Nephron progenitor cell (in vitro differentiated cells): ENCODE results near the gene MAN2B2.

Experiments
- DNase-seq: peaks from one replicate; pipeline ENCODE4 v3.0.0; 2021
- H3K27ac Mint-ChIP-seq: 2 replicates; pipeline ENCODE4 v1.8.0; 2021; ENCODE audit warnings: mild to moderate bottlenecking, moderate library complexity, mixed read lengths
- H3K27me3 Mint-ChIP-seq: 2 replicates; pipeline ENCODE4 v1.8.0; 2021; ENCODE audit warnings: mild to moderate bottlenecking, low read depth, mixed read lengths; ENCODE audit not compliant: poor library complexity
- H3K36me3 Mint-ChIP-seq: 2 replicates; pipeline ENCODE4 v1.8.0; 2021; ENCODE audit warnings: low read depth, mixed read lengths
- H3K4me1 Mint-ChIP-seq: 2 replicates; pipeline ENCODE4 v1.8.0; 2021; ENCODE audit warnings: mixed read lengths
- H3K4me3 Mint-ChIP-seq: 2 replicates; pipeline ENCODE4 v1.8.0; 2021; ENCODE audit warnings: mild to moderate bottlenecking, moderate library complexity, mixed read lengths
- H3K9me3 Mint-ChIP-seq: 2 replicates; pipeline ENCODE4 v1.8.0; 2021; ENCODE audit warnings: mild to moderate bottlenecking, moderate library complexity, mixed read lengths
- TF ChIP-seq, protein P1 (sequence below): fragments of 200-600 bp; sonication (generic); IDR thresholded peaks from 2 replicates; pipeline ENCODE4 v1.5.0; 2021; ENCODE audit warnings: antibody characterized with exemption

MAN2B2 gene

DNA sequence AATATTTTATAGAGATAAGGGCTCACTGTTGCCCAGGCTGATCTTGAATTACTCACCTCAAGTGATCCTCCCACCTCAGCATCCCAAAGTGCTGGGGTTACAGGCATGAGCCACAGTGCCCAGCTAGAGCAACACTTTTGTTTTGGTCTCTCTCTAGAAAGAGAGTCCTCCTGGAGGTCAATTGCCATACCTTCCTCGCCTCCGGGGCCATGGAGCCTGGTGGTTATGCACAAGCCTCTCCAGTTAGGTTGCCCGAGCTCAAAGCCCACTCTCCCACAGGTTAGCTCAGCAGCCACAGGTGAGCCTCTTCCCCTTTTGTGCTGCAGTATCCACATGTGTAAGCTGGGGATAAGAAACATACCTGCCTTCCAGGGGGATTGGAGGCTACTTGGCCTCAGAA lies 24.2 kb upstream of the MAN2B2 start:
- peaks cover 11% of the 10 kb centered on the region for H3K9me3 Mint-ChIP-seq
- no peak overlapping the region for H3K4me3 Mint-ChIP-seq
- peaks cover 93% of the 10 kb centered on the region for H3K27me3 Mint-ChIP-seq
- TF ChIP-seq, protein P1, sequence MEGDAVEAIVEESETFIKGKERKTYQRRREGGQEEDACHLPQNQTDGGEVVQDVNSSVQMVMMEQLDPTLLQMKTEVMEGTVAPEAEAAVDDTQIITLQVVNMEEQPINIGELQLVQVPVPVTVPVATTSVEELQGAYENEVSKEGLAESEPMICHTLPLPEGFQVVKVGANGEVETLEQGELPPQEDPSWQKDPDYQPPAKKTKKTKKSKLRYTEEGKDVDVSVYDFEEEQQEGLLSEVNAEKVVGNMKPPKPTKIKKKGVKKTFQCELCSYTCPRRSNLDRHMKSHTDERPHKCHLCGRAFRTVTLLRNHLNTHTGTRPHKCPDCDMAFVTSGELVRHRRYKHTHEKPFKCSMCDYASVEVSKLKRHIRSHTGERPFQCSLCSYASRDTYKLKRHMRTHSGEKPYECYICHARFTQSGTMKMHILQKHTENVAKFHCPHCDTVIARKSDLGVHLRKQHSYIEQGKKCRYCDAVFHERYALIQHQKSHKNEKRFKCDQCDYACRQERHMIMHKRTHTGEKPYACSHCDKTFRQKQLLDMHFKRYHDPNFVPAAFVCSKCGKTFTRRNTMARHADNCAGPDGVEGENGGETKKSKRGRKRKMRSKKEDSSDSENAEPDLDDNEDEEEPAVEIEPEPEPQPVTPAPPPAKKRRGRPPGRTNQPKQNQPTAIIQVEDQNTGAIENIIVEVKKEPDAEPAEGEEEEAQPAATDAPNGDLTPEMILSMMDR = no peak
- no peak overlapping the region for H3K27ac Mint-ChIP-seq
- H3K4me1 Mint-ChIP-seq = no peaks in the 10 kb centered on the region
- no peaks in the 10 kb centered on the region for H3K36me3 Mint-ChIP-seq
- no peak for DNase-seq

DNA sequence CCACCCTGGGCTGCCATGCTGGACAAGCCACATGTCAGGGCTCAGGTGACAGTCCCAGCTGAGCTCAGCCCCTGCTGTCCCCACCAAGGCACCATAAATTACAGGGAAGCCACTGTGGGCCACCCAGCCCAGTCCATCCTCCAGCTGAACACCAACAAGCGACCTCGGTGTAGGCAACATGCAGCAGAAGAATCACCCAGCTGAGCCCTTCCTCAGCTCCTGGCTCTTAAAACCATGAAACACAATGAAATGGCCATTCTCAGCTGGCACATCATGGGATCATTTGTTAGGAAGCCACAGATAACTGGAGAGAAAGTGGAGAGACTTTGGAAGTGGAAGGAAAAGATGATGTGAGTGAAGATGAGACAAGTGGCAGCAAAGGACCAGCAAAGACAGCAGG lies 23.3 kb upstream of the MAN2B2 start:
- TF ChIP-seq, protein P1 = no peak
- Mint-ChIP-seq H3K4me1 (no peaks in the 10 kb centered on the region), H3K27ac (no peak overlapping the region), H3K27me3 (peaks cover 93% of the 10 kb centered on the region), H3K36me3 (no peaks in the 10 kb centered on the region), H3K4me3 (no peak overlapping the region), H3K9me3 (peaks cover 11% of the 10 kb centered on the region)
- DNase-seq = no peak

DNA sequence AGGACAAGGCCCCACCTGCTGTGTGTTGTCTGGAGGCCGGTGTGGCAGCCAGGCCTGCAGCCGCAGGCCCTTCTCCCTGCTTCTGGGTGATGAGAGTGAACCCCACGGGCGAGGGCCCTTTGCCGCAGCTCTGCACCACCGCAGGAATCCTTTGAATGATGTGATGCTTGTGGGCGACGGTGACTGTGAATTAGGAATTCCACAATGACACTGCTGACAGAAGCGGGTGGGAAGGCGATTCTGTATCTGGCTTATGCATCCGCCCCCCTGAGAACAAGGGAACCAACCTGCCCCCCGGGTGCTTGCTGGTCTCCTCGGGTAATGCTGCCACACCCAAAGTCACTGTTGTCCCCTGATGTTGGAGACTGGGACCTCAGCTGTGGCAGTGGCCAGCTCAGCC lies 19.5 kb upstream of the MAN2B2 start:
- no peak overlapping the region for H3K4me3 Mint-ChIP-seq
- H3K27me3 Mint-ChIP-seq = peaks cover 99% of the 10 kb centered on the region
- H3K27ac Mint-ChIP-seq = no peak overlapping the region
- no peak for DNase-seq
- H3K9me3 Mint-ChIP-seq = peaks cover 11% of the 10 kb centered on the region
- no peaks in the 10 kb centered on the region for H3K4me1 Mint-ChIP-seq
- TF ChIP-seq, protein P1 = no peak
- no peaks in the 10 kb centered on the region for H3K36me3 Mint-ChIP-seq

DNA sequence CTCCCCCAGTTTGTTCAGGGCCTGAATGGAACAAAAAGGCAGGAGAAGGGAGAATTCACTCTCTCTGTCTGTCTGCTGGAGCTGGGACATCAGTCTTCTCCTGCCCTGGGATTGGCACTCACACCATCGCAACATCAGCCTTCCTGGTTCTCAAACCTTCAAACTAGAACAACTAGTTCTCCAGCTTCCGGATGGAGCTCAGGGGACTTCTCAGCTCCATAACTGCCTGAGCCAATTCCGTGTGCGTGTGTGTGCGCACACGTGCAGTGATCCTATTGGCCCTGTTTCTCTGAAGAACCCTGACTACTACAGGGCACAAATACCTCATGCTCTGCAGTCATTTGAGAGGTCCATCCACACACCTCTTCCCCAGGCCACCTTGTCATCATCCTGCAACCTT lies 18.7 kb upstream of the MAN2B2 start:
- no peak for DNase-seq
- Mint-ChIP-seq H3K36me3 (no peaks in the 10 kb centered on the region), H3K27ac (no peak overlapping the region), H3K4me3 (no peak overlapping the region), H3K9me3 (peaks cover 11% of the 10 kb centered on the region), H3K4me1 (no peaks in the 10 kb centered on the region), H3K27me3 (peaks cover 99% of the 10 kb centered on the region)
- TF ChIP-seq, protein P1 = no peak

DNA sequence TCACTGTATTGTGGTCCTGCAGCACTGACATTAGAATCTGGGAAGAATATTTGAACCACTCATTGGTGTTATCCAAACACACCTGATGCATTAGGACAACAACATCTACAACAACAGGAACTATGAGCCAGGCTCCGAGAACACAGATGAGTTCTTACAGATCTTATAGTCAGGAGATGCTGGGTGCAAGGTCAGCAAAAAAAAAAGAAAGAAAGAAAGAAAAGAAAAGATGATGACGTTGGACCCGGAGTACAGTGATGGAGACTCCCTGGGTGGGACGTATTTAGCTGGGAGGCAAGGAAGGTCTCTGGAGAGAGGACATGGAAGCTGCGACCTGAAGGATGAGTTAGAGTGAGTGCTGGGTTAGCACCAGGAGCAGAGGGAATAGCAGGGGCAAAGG lies 17.8 kb upstream of the MAN2B2 start:
- H3K27ac Mint-ChIP-seq = no peak overlapping the region

DNA sequence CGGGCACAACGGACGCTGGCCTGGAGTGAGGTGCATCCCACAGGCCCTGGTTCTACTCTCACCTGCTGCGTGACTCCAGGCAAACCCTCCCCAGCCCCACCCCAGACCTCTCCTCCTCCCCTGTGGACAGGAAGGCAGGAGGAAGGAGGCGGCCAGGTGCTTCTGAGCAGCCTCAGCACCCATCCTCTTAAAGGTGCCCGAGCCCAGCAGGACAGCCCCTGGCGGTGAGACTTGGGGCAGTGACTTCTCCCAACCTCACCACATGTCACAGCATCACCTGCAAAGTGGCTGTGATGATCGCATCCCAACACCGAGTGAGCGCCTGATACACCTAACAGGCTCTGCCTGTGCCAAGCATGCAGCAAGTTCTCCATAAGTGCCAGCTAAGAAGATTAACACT lies 17.1 kb upstream of the MAN2B2 start:
- H3K27me3 Mint-ChIP-seq = peaks cover 100% of the 10 kb centered on the region

More for the DNA sequence above, 17.8 kb upstream of the MAN2B2 start:
- Mint-ChIP-seq H3K4me3 (no peak overlapping the region), H3K36me3 (no peaks in the 10 kb centered on the region), H3K9me3 (peaks cover 4% of the 10 kb centered on the region), H3K27me3 (peaks cover 100% of the 10 kb centered on the region), H3K4me1 (no peaks in the 10 kb centered on the region)
- no peak for DNase-seq
- TF ChIP-seq, protein P1 = no peak

More for the DNA sequence above, 17.1 kb upstream of the MAN2B2 start:
- Mint-ChIP-seq H3K27ac (no peak overlapping the region), H3K4me1 (no peaks in the 10 kb centered on the region), H3K9me3 (no peaks in the 10 kb centered on the region), H3K36me3 (no peaks in the 10 kb centered on the region), H3K4me3 (no peak overlapping the region)
- DNase-seq = no peak
- TF ChIP-seq, protein P1 = no peak
